ENCODE results near the gene BGN.

DNA sequence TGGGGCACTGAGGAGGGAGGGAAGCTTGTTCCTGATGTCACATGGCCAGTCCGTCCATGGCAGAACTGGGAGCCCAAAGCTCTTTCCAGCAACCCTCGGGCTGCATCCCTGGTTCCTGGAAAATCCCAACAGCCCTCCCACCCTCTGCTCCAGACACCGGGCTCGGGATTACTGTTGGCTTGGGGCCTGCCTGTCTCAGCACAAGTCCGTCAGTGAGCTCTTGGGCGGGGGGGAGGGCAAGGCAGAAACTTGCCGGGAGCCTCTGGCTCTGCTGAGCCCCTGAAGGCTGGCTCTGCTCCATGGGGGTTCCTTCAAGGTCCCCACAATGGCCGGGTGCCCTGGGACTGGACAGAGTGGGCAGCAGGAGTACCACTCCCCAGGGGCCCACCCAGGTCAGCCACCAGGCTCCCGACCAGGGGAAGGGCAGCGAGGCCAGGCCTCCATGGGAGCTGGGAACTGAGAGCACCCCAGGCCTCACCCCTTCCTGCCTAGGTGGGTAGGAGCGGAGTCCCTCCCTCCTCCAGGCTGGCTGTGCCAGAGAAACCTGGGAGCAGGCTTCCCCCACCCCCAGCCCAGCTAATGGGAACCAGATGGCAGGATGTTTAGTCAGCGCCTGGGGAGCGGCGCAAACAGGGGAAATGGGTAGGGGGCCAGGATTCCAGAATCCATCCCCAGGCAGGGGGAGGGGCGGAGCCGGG is 18.0 kb upstream of the BGN start:
- TF ChIP-seq CTCF (conservative IDR thresholded peaks at IDR 0.05) (no peak), ZFX (IDR thresholded peaks at IDR 0.05) (no peak)
